GM12891 (cell line): ENCODE measurements around the gene LCE5A.

ENCODE experiments used
- PAX5 ChIP-seq: IDR thresholded peaks from 2 replicates; pipeline ENCODE4 v1.6.1; 2011; ENCODE audit warnings: low read length, moderate library complexity, mild to moderate bottlenecking; ENCODE audit not compliant: insufficient read depth, severe bottlenecking
- POLR2A ChIP-seq: IDR thresholded peaks from 2 replicates; pipeline ENCODE4 v1.6.1; 2011; ENCODE audit warnings: low read depth, low read length, control low read depth
- POLR2AphosphoS5 ChIP-seq: IDR thresholded peaks from 2 replicates; pipeline ENCODE4 v1.6.1; 2011; ENCODE audit warnings: low read depth, low read length, control low read depth
- SPI1 ChIP-seq: IDR thresholded peaks from 2 replicates; pipeline ENCODE4 v1.6.1; 2011; ENCODE audit warnings: low read depth, low read length, control low read depth
- TAF1 ChIP-seq: IDR thresholded peaks from 2 replicates; pipeline ENCODE4 v1.6.1; 2011; ENCODE audit warnings: low read depth, low read length, control low read depth

GRCh38 chr1:152535774-152536173 lies 25.2 kb downstream of the LCE5A start:
- TF ChIP-seq POLR2A = no peak
- TF ChIP-seq PAX5 = no peak
- TF ChIP-seq TAF1 = no peak
- no peak for TF ChIP-seq POLR2AphosphoS5
- no peak for TF ChIP-seq SPI1
